ENCODE data around the gene POLD2.

Gene POLD2

DNA sequence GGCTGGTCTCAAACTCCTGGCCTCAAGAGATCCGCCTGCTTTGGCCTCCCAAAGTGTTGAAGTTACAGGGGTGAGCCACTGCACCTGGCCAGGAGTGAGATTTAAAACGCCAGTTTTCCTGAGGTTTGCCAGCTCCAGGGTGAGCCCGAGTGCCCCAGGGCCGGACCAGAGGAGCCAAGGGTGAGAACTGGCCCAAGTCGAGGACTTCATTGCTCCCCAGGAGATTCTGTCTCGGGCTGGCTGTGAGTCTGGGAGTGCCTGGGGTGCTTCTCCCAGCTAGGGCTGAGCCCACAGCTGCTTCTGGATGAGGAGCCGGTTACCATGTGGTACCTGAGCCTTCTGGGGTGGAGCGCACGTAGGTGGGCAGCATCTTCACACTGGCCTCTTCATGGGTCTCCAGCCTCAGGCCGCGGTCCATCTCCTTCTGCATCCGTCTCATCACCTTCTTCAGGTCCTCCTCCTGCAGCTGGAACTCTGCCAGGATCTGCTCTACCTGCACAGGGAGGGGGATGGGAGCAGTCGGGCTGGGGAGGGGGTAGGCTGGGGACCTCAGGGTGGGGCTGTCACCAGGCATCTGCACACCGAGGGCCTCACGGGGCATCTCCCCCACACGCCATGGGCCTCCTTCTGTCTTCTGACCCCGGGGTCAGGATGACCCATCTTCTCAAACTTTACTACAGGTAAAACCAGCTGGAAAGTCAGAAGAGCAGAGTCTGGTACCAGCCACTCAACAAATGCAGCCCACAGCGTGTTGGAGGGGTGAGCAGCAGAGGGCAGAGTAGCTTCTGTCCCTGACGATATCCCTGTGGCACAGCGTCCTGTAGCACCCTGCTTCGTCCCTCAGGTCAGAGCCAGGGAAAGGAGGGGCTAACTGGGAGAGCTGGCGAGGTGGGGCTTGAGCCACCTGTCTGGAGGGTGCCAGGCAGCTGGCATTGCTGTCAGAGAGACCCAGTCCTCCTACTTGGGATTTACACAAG is 29.9 kb upstream of the POLD2 start:
- no peak for DNase-seq (ENCODE audit: low read depth)

DNA sequence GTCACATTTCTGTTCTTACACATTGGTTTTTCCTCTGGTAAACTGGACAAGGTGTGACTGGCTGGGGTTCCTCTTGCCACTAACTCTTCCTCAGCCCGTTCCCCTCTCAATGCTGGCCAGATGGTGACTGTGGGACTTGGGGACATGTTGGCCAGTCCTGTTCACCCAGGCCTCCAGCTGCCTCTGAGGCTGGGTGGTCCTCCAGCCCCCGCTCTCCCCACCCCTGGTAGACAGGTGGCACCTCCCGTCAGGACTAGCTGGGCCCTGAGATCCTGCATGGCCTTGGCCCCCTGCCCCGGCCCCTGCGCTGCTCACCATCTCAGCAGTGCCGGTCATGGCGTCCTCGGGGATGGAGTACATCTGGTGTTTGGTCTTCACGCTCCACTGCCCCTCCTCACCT is 28.6 kb upstream of the POLD2 start:
- no peak for DNase-seq (ENCODE audit: low read depth)

DNA sequence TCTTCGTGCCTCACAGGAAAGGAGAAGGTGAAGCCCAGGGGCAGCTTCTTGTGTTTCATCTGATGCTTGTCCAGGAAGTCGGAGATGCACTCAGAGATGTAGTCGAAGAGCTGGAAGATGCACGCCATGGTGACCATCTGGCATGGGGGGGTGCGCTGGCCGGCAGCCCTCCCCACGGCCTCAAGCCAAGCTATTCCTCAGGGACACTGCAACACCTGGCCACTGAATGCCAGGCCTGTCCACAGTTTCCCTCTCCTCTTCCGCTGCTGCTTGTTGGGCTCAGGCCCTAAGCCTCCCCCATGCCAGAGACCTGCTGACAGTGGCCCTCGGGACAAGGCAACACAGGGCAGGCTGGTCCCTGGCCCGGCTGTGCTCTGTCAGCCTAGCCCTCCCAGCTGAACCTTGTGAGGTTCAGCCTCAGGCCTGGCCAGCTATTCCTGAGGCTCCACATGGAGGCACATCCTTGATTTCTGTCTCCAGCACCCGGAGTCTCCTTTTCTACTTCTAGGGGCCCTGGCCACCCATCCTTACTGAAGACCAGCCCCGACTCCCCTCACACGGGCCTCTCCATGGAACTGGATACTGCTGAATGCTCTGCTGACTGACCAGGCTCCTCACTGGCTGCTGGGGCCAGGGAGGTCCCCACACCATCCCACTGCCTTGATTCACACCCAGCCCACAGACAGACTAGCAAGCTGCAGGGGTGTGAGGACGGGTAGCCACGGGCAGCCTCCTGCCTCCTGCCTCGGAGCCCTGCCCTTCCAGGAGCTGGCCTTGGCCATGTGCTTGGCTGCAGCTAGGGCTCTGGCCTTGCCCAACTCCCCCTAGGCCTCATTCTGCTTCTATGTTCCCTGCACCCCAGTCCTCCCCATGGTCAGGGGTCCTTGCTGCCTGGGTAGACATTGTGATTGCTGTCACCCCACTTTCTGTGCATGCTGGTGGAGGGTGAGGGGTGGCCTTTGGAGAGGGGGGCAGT is 27.9 kb upstream of the POLD2 start:
- DNase-seq (ENCODE audit: low read depth), result no peak

- no peak for DNase-seq (ENCODE audit: low read depth)
Observed at GRCh38 chr7:44150466-44150832, 27.1 kb upstream of the POLD2 start.

GRCh38 chr7:44149571-44150465 is 26.5 kb upstream of the POLD2 start:
- peak; percentile 25 for DNase-seq (ENCODE audit: low read depth)

DNA sequence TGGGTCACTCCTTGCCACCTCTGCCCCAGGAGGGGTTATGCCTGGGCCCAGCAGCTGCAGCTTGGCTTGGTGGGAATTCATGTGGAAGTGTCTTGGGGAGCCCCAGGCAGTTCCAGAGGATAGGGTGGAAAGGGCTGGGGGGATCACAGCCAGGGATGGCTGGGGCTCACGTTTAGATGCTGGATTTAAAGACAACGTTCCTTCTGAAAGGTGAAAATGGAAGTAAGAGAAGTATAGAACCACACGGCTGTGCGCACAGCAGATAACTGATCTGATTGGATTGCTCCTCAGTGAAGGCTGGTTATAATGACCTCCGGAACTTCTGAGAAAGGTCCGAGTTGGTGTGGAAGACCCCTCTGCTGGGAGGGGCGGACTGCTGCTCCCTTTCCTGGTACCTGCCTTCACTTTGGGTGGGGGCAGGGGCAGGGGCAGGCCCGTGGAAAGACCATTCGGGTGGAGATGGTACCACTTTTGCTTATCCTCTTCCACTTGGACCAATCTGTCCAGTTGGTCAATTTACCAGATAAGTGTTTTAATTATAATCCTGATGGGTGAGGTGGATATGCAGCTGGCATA is 25.7 kb upstream of the POLD2 start:
- no peak for DNase-seq (ENCODE audit: low read depth)

- DNase-seq (ENCODE audit: low read depth), result no peak
Observed at GRCh38 chr7:44148166-44148565, 24.8 kb upstream of the POLD2 start.

DNA sequence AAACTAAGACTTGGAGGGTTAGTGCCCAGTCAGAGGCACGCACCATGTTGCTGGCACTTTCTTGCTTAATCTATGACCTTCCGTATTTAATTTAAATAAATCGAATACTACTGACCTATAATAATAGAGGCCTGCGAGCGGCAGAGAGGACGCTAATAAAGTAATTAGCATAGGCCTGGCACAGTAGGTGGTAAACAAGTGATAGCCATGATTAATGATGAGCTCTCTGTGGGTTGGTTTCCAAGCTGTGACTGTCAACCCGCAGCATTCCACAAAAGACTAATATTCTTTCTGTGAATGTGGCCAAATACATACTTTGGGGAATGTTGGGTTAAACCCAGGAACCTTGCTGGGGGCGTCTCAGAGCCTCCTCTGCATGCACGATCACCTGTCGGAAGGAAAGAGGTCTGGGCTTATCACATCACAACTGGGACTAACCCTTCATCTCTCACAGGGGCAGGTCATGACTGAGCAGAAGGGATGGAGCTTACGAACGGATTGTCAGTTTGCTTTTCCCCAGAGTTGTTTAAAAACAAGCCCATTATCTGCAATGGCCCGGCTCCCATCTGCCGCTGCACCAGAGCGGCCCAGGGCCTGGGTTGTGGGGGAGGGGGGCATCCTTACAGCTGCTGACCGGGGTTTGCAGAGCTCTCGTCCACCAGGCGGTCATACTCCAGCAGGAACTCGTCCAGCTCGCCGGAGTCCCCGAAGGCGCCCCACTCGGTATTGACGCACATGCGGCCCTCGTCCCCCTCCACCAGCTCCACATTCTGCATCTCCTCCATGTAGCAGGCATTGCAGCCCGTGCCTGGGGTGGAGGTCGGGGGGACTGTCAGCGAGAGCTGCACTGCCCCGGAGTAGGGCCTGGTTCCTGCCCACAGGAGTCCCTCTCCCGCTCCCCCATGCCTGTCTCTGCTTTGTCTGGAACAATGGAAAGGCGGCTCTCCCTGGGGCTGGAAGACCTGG is 24.0 kb upstream of the POLD2 start:
- no peak for DNase-seq (ENCODE audit: low read depth)

- peak; percentile 20 for DNase-seq (ENCODE audit: low read depth)
Observed at GRCh38 chr7:44145969-44146911, 22.9 kb upstream of the POLD2 start.

DNA sequence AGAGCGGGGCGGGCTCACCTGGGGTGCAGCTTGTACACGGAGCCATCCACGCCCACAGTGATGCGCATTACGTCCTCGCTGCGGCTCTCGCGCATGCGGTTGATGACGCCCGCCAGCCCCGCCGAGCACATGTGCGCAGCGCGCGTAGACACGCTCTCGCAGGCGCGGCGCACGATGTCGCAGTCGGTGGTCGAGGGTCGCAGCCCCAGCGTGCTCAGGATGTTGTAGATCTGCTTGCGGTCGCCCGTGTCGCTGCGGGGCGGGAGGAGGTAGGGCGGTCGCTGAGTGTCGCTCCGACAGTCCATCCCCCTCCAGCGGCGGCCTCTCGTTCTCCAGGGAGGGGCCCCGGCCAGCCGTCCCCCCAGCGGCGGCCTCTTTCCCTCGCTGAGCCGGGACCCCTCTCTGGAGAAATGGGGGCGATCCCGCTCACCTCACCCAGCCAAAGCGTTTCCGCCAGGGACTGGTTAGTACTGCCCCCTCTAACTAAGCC is 22.2 kb upstream of the POLD2 start:
- peak; percentile 24 for DNase-seq (ENCODE audit: low read depth)

- no peak for DNase-seq (ENCODE audit: low read depth)
Observed at GRCh38 chr7:44144968-44145478, 21.7 kb upstream of the POLD2 start.

GRCh38 chr7:44144426-44144967 is 21.1 kb upstream of the POLD2 start:
- DNase-seq (ENCODE audit: low read depth), result no peak

DNA sequence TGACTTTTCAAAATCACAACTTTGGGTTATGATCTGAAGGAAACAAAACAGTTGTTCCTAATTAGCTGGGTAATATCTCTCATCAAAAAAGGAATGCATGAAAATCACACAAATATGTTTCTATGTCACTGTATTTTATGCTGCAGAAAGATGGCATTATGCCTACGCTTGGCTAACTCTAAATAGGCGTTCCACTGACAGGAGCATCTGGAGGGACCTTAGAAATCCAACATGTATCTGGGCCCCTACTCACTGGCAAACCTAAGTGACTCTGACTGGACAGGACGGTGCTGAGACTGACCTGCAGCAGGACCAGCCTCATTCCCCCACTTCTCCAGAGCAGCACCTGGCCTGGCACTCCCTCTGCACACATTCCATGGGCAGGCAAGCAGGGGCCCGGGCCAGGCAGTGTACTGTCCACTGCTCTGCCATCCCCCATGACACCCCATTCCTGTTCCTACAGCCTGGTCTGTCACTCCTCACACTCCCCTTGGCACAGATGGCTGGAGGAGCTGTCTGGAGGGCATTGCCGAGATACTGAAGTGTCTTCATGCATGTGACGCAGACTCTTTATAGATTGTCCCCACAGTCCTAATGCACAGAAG is 20.4 kb upstream of the POLD2 start:
- DNase-seq (ENCODE audit: low read depth), result no peak

GRCh38 chr7:44142028-44142427 is 18.7 kb upstream of the POLD2 start:
- DNase-seq (ENCODE audit: low read depth), result no peak

GRCh38 chr7:44141221-44141850 is 18.0 kb upstream of the POLD2 start, which contains the start of gene MYL7:
TSS of gene MYL7 (minus strand) at chr7:44141332. CDS start at chr7:44141305, 27 bp downstream.
- DNase-seq (ENCODE audit: low read depth), result no peak

DNA sequence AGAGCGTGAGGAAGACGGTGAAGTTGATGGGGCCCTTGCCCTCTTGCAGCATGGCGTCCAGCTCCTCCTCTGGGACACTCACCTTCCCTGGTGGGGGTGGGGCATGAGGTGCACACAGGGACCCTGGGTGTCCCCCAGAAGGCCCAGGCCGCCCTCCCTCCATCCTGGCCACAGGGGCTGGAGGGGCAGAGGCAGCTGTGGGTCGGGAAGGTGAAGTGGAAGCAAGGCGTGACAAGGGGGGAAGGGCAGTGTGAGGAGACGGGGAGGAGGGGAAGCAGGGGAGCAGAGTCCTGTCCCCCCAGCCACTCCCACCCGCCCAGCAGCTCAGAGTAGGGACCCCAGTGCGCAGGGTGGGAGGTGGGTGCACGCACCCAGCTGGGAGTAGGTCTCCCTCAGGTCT is 17.0 kb upstream of the POLD2 start:
- no peak for DNase-seq (ENCODE audit: low read depth)

GRCh38 chr7:44139311-44140010 is 16.1 kb upstream of the POLD2 start:
- no peak for DNase-seq (ENCODE audit: low read depth)
